Measurements from ENCODE around the gene SELENOT.
A peak's percentile ranks its signal among the peaks of the same experiment; 100 is the strongest.

SELENOT gene

GRCh38 chr3:150581174-150581573 is 21.9 kb upstream of the SELENOT start:
- TF ChIP-seq CTCF (conservative IDR thresholded peaks at IDR 0.05) (no peak), ZFX (IDR thresholded peaks at IDR 0.05) (no peak)
- no peak overlapping the region for H3K27ac ChIP-seq

GRCh38 chr3:150582620-150583019 is 20.5 kb upstream of the SELENOT start:
- H3K27ac ChIP-seq = no peak overlapping the region
- TF ChIP-seq CTCF (conservative IDR thresholded peaks at IDR 0.05) = no peak
- no peak for TF ChIP-seq ZFX (IDR thresholded peaks at IDR 0.05)

- H3K27ac ChIP-seq = no peak overlapping the region
- TF ChIP-seq CTCF (conservative IDR thresholded peaks at IDR 0.05) = no peak
- TF ChIP-seq ZFX (IDR thresholded peaks at IDR 0.05) = no peak
These were observed 20.1 kb upstream of the SELENOT start for GRCh38 chr3:150583028-150583427.

- TF ChIP-seq CTCF (conservative IDR thresholded peaks at IDR 0.05) (no peak), ZFX (IDR thresholded peaks at IDR 0.05) (no peak)
These were observed 14.9 kb upstream of the SELENOT start for GRCh38 chr3:150588027-150588830.

GRCh38 chr3:150589759-150590158 is 13.4 kb upstream of the SELENOT start:
- TF ChIP-seq ZFX (IDR thresholded peaks at IDR 0.05) (no peak), CTCF (conservative IDR thresholded peaks at IDR 0.05) (no peak)
- no peak overlapping the region for H3K27ac ChIP-seq

More at GRCh38 chr3:150588027-150588830, 14.9 kb upstream of the SELENOT start:
- peak overlapping the region; percentile 17; the same call in 1 of the 2 replicates for H3K27ac ChIP-seq

- H3K27ac ChIP-seq = no peak overlapping the region
- TF ChIP-seq CTCF (conservative IDR thresholded peaks at IDR 0.05) (no peak), ZFX (IDR thresholded peaks at IDR 0.05) (no peak)
These were observed 9.0 kb upstream of the SELENOT start for GRCh38 chr3:150594150-150594549.

- no peak for TF ChIP-seq CTCF (conservative IDR thresholded peaks at IDR 0.05)
- no peak for TF ChIP-seq ZFX (IDR thresholded peaks at IDR 0.05)
- H3K27ac ChIP-seq = no peak overlapping the region
These were observed 5.5 kb upstream of the SELENOT start for GRCh38 chr3:150597646-150598045.

Measured in C4-2B (cell line).